Epithelial cell of esophagus (primary cell): ENCODE results near the gene GDPD4.

Experiments
- DNase-seq: peaks from one replicate; pipeline ENCODE4 v3.0.0; 2010; ENCODE audit warnings: low read depth
- H3K4me3 ChIP-seq: 2 replicates; pipeline ENCODE4 v1.5.1; 2011; ENCODE audit warnings: mild to moderate bottlenecking, low read length, control low read depth
- CTCF ChIP-seq: IDR thresholded peaks from 2 replicates; pipeline ENCODE4 v1.5.1; 2011; ENCODE audit warnings: low read depth, mild to moderate bottlenecking, low read length, control low read depth, inconsistent platforms; ENCODE audit not compliant: insufficient read depth; ENCODE audit errors: missing control alignments

GDPD4 gene

GRCh38 chr11:77312107-77312506 is 10.6 kb upstream of the GDPD4 start:
- TF ChIP-seq CTCF = no peak
- no peak for DNase-seq
- H3K4me3 ChIP-seq = no peak overlapping the region

- no peak for DNase-seq
- TF ChIP-seq CTCF = no peak
- H3K4me3 ChIP-seq = no peak overlapping the region
Observed at GRCh38 chr11:77311701-77312100, 10.2 kb upstream of the GDPD4 start.

GRCh38 chr11:77310721-77311120 is 9.2 kb upstream of the GDPD4 start:
- no peak for TF ChIP-seq CTCF
- DNase-seq = no peak
- H3K4me3 ChIP-seq = no peak overlapping the region

- TF ChIP-seq CTCF = no peak
- no peak for DNase-seq
- no peak overlapping the region for H3K4me3 ChIP-seq
Observed at GRCh38 chr11:77309401-77310085, 8.1 kb upstream of the GDPD4 start.

- no peak overlapping the region for H3K4me3 ChIP-seq
- no peak for TF ChIP-seq CTCF
- peak; percentile 10 for DNase-seq
Observed at GRCh38 chr11:77308838-77309237, 7.4 kb upstream of the GDPD4 start.

GRCh38 chr11:77303328-77303727 is 1.8 kb upstream of the GDPD4 start:
- no peak for DNase-seq
- H3K4me3 ChIP-seq = no peak overlapping the region
- no peak for TF ChIP-seq CTCF

GRCh38 chr11:77302752-77303151 is 1.3 kb upstream of the GDPD4 start:
- no peak for TF ChIP-seq CTCF
- DNase-seq = no peak
- no peak overlapping the region for H3K4me3 ChIP-seq
